ENCODE results near the gene LCN9.

The LCN9 gene

GRCh38 chr9:135690836-135691570, 27.9 kb downstream of the LCN9 start:
- Histone ChIP-seq H3K27me3 (ENCODE audit: control insufficient read depth, insufficient read depth, low read length) (no peaks in the 10 kb centered on the region), H3K27ac (ENCODE audit: low read depth, low read length) (no peak overlapping the region), H3K4me3 (ENCODE audit: low read depth, low read length) (no peak overlapping the region), H3K36me3 (ENCODE audit: control insufficient read depth, insufficient read depth, low read length) (no peaks in the 10 kb centered on the region), H3K9me3 (ENCODE audit: control insufficient read depth, insufficient read depth, low read length) (no peaks in the 10 kb centered on the region), H3K9ac (ENCODE audit: low read depth, low read length) (no peak overlapping the region), H3K4me1 (ENCODE audit: control insufficient read depth, insufficient read depth, low read length) (no peaks in the 10 kb centered on the region)

GRCh38 chr9:135692410-135692809, 29.3 kb downstream of the LCN9 start:
- no peaks in the 10 kb centered on the region for H3K27me3 ChIP-seq (ENCODE audit: control insufficient read depth, insufficient read depth, low read length)

GRCh38 chr9:135693265-135693664, 30.2 kb downstream of the LCN9 start:
- H3K9ac ChIP-seq (ENCODE audit: low read depth, low read length): no peak overlapping the region
- no peak overlapping the region for H3K27ac ChIP-seq (ENCODE audit: low read depth, low read length)
- H3K36me3 ChIP-seq (ENCODE audit: control insufficient read depth, insufficient read depth, low read length): no peaks in the 10 kb centered on the region
- no peaks in the 10 kb centered on the region for H3K9me3 ChIP-seq (ENCODE audit: control insufficient read depth, insufficient read depth, low read length)
- no peaks in the 10 kb centered on the region for H3K4me1 ChIP-seq (ENCODE audit: control insufficient read depth, insufficient read depth, low read length)
- no peak overlapping the region for H3K4me3 ChIP-seq (ENCODE audit: low read depth, low read length)
- no peaks in the 10 kb centered on the region for H3K27me3 ChIP-seq (ENCODE audit: control insufficient read depth, insufficient read depth, low read length)

More at GRCh38 chr9:135692410-135692809, 29.3 kb downstream of the LCN9 start:
- no peak overlapping the region for H3K9ac ChIP-seq (ENCODE audit: low read depth, low read length)
- no peaks in the 10 kb centered on the region for H3K36me3 ChIP-seq (ENCODE audit: control insufficient read depth, insufficient read depth, low read length)
- H3K9me3 ChIP-seq (ENCODE audit: control insufficient read depth, insufficient read depth, low read length): no peaks in the 10 kb centered on the region
- no peak overlapping the region for H3K27ac ChIP-seq (ENCODE audit: low read depth, low read length)
- H3K4me1 ChIP-seq (ENCODE audit: control insufficient read depth, insufficient read depth, low read length): no peaks in the 10 kb centered on the region
- no peak overlapping the region for H3K4me3 ChIP-seq (ENCODE audit: low read depth, low read length)

GRCh38 chr9:135693771-135694170, 30.7 kb downstream of the LCN9 start:
- no peak overlapping the region for H3K4me3 ChIP-seq (ENCODE audit: low read depth, low read length)
- no peaks in the 10 kb centered on the region for H3K27me3 ChIP-seq (ENCODE audit: control insufficient read depth, insufficient read depth, low read length)
- no peak overlapping the region for H3K27ac ChIP-seq (ENCODE audit: low read depth, low read length)
- no peak overlapping the region for H3K9ac ChIP-seq (ENCODE audit: low read depth, low read length)
- H3K36me3 ChIP-seq (ENCODE audit: control insufficient read depth, insufficient read depth, low read length): no peaks in the 10 kb centered on the region
- H3K4me1 ChIP-seq (ENCODE audit: control insufficient read depth, insufficient read depth, low read length): no peaks in the 10 kb centered on the region
- H3K9me3 ChIP-seq (ENCODE audit: control insufficient read depth, insufficient read depth, low read length): no peaks in the 10 kb centered on the region

- Histone ChIP-seq H3K9ac (ENCODE audit: low read depth, low read length) (no peak overlapping the region), H3K27ac (ENCODE audit: low read depth, low read length) (no peak overlapping the region), H3K9me3 (ENCODE audit: control insufficient read depth, insufficient read depth, low read length) (no peaks in the 10 kb centered on the region), H3K4me3 (ENCODE audit: low read depth, low read length) (no peak overlapping the region), H3K36me3 (ENCODE audit: control insufficient read depth, insufficient read depth, low read length) (no peaks in the 10 kb centered on the region), H3K27me3 (ENCODE audit: control insufficient read depth, insufficient read depth, low read length) (no peaks in the 10 kb centered on the region), H3K4me1 (ENCODE audit: control insufficient read depth, insufficient read depth, low read length) (no peaks in the 10 kb centered on the region)
Measured at GRCh38 chr9:135694414-135694813, 31.3 kb downstream of the LCN9 start.

- Histone ChIP-seq H3K4me1 (ENCODE audit: control insufficient read depth, insufficient read depth, low read length) (no peaks in the 10 kb centered on the region), H3K4me3 (ENCODE audit: low read depth, low read length) (no peak overlapping the region), H3K9me3 (ENCODE audit: control insufficient read depth, insufficient read depth, low read length) (no peaks in the 10 kb centered on the region), H3K9ac (ENCODE audit: low read depth, low read length) (no peak overlapping the region), H3K36me3 (ENCODE audit: control insufficient read depth, insufficient read depth, low read length) (no peaks in the 10 kb centered on the region), H3K27ac (ENCODE audit: low read depth, low read length) (no peak overlapping the region), H3K27me3 (ENCODE audit: control insufficient read depth, insufficient read depth, low read length) (no peaks in the 10 kb centered on the region)
Measured at GRCh38 chr9:135695036-135695435, 31.9 kb downstream of the LCN9 start.

GRCh38 chr9:135695642-135696041, 32.5 kb downstream of the LCN9 start:
- no peaks in the 10 kb centered on the region for H3K36me3 ChIP-seq (ENCODE audit: control insufficient read depth, insufficient read depth, low read length)
- H3K9ac ChIP-seq (ENCODE audit: low read depth, low read length): no peak overlapping the region
- H3K27ac ChIP-seq (ENCODE audit: low read depth, low read length): no peak overlapping the region
- 0 out of 2 replicates have a peak, but pooled peaks cover under 1% of the 10 kb centered on the region for H3K27me3 ChIP-seq (ENCODE audit: control insufficient read depth, insufficient read depth, low read length)
- no peaks in the 10 kb centered on the region for H3K9me3 ChIP-seq (ENCODE audit: control insufficient read depth, insufficient read depth, low read length)
- no peak overlapping the region for H3K4me3 ChIP-seq (ENCODE audit: low read depth, low read length)
- no peaks in the 10 kb centered on the region for H3K4me1 ChIP-seq (ENCODE audit: control insufficient read depth, insufficient read depth, low read length)

GRCh38 chr9:135696446-135696845, 33.3 kb downstream of the LCN9 start:
- Histone ChIP-seq H3K4me1 (ENCODE audit: control insufficient read depth, insufficient read depth, low read length) (no peaks in the 10 kb centered on the region), H3K27me3 (ENCODE audit: control insufficient read depth, insufficient read depth, low read length) (peaks cover 9% of the 10 kb centered on the region; the same call in 1 of the 2 replicates), H3K9ac (ENCODE audit: low read depth, low read length) (no peak overlapping the region), H3K4me3 (ENCODE audit: low read depth, low read length) (no peak overlapping the region), H3K36me3 (ENCODE audit: control insufficient read depth, insufficient read depth, low read length) (no peaks in the 10 kb centered on the region), H3K9me3 (ENCODE audit: control insufficient read depth, insufficient read depth, low read length) (no peaks in the 10 kb centered on the region), H3K27ac (ENCODE audit: low read depth, low read length) (no peak overlapping the region)

GRCh38 chr9:135697226-135697625, 34.1 kb downstream of the LCN9 start:
- no peak overlapping the region for H3K4me3 ChIP-seq (ENCODE audit: low read depth, low read length)
- H3K36me3 ChIP-seq (ENCODE audit: control insufficient read depth, insufficient read depth, low read length): no peaks in the 10 kb centered on the region
- H3K27ac ChIP-seq (ENCODE audit: low read depth, low read length): no peak overlapping the region
- H3K9ac ChIP-seq (ENCODE audit: low read depth, low read length): no peak overlapping the region
- peaks cover 11% of the 10 kb centered on the region; the same call in 1 of the 2 replicates for H3K27me3 ChIP-seq (ENCODE audit: control insufficient read depth, insufficient read depth, low read length)
- H3K4me1 ChIP-seq (ENCODE audit: control insufficient read depth, insufficient read depth, low read length): no peaks in the 10 kb centered on the region
- no peaks in the 10 kb centered on the region for H3K9me3 ChIP-seq (ENCODE audit: control insufficient read depth, insufficient read depth, low read length)

GRCh38 chr9:135698236-135698635, 35.1 kb downstream of the LCN9 start:
- Histone ChIP-seq H3K36me3 (ENCODE audit: control insufficient read depth, insufficient read depth, low read length) (no peaks in the 10 kb centered on the region), H3K4me3 (ENCODE audit: low read depth, low read length) (no peak overlapping the region), H3K27ac (ENCODE audit: low read depth, low read length) (no peak overlapping the region), H3K9me3 (ENCODE audit: control insufficient read depth, insufficient read depth, low read length) (no peaks in the 10 kb centered on the region), H3K27me3 (ENCODE audit: control insufficient read depth, insufficient read depth, low read length) (peaks cover 20% of the 10 kb centered on the region), H3K4me1 (ENCODE audit: control insufficient read depth, insufficient read depth, low read length) (no peaks in the 10 kb centered on the region), H3K9ac (ENCODE audit: low read depth, low read length) (no peak overlapping the region)

GRCh38 chr9:135698767-135699166, 35.7 kb downstream of the LCN9 start:
- Histone ChIP-seq H3K27ac (ENCODE audit: low read depth, low read length) (no peak overlapping the region), H3K9me3 (ENCODE audit: control insufficient read depth, insufficient read depth, low read length) (no peaks in the 10 kb centered on the region), H3K4me3 (ENCODE audit: low read depth, low read length) (no peak overlapping the region), H3K27me3 (ENCODE audit: control insufficient read depth, insufficient read depth, low read length) (peaks cover 22% of the 10 kb centered on the region), H3K4me1 (ENCODE audit: control insufficient read depth, insufficient read depth, low read length) (no peaks in the 10 kb centered on the region), H3K9ac (ENCODE audit: low read depth, low read length) (no peak overlapping the region), H3K36me3 (ENCODE audit: control insufficient read depth, insufficient read depth, low read length) (no peaks in the 10 kb centered on the region)

Measured in HUES48 (cell line).